Endothelial cell of umbilical vein (primary cell): ENCODE data around the gene IGSF9. TPM values are rescaled to one million over a fixed set of nuclear protein-coding genes. Genes with fewer than 3 reads are reported as not detected.

ENCODE experiments used
- BruUV-seq: library from RNA; stranded (reverse); fragments of 400-500 nt; replicated peaks from 2 replicates; lab custom pipeline; 2021; lab: Mats Ljungman, UMichigan
- CTCF ChIA-PET: fragments of 300-600, 350-600 bp; sonication (Branson Sonifier 250); formaldehyde crosslinking; loops from one replicate; lab custom pipeline; 2021; ENCODE audit warnings: antibody characterized with exemption, inconsistent platforms; lab: Charles Lee
- POLR2A ChIA-PET: fragments of 300-600, 350-600 bp; sonication (Branson Sonifier 250); formaldehyde crosslinking; loops from one replicate; lab custom pipeline; 2021; ENCODE audit warnings: antibody characterized with exemption, inconsistent platforms; lab: Charles Lee
- DNase-seq: peaks from one replicate; pipeline ENCODE4 v3.0.0-alpha.2; 2011; ENCODE audit warnings: low read depth, low spot score
- FAIRE-seq: peaks from 2 replicates; lab custom pipeline; 2011; peaks lifted over from hg19 to GRCh38; lab: Jason Lieb, UNC
- H2AFZ ChIP-seq: 2 replicates; pipeline ENCODE4 v1.6.0; 2012; ENCODE audit warnings: low read depth, low read length, control low read depth, inconsistent platforms
- H3K27ac ChIP-seq: 2 replicates; pipeline ENCODE4 v1.5.1; 2011; ENCODE audit warnings: low read depth, mild to moderate bottlenecking, control low read depth, low read length, moderate library complexity; ENCODE audit not compliant: insufficient read depth
- H3K27me3 ChIP-seq, 2 experiments: 2 replicates each; pipeline versions ENCODE4 v1.6.0 to v1.6.1; 2011; ENCODE audit warnings: low read length in 2 of 2, mixed read lengths in 1 of 2; ENCODE audit not compliant: control insufficient read depth in 2 of 2, insufficient read depth in 2 of 2
- H3K36me3 ChIP-seq, 2 experiments: 2 replicates in 1 of 2; 3 replicates in 1 of 2; pipeline ENCODE4 v1.5.1; 2011; ENCODE audit warnings: low read length in 2 of 2, mild to moderate bottlenecking in 1 of 2, moderate library complexity in 1 of 2; ENCODE audit not compliant: control insufficient read depth in 2 of 2, insufficient read depth in 2 of 2; ENCODE audit errors: extremely low read depth in 1 of 2
- H3K4me1 ChIP-seq: 3 replicates; pipeline ENCODE4 v1.5.1; 2011; ENCODE audit warnings: mild to moderate bottlenecking, low read length; ENCODE audit not compliant: control insufficient read depth, insufficient read depth; ENCODE audit errors: extremely low read depth
- H3K4me2 ChIP-seq: 2 replicates; pipeline ENCODE4 v1.6.1; 2011; ENCODE audit warnings: low read length, control low read depth, mixed read lengths; ENCODE audit not compliant: insufficient read depth
- H3K4me3 ChIP-seq, 3 experiments: fragments of 200-600 bp in 1 of 3; sonication (generic), shearing (Covaris generic) in 1 of 3; replicated peaks in 1 of 3; 2 replicates each; pipeline ENCODE4 v1.5.1; 2011 to 2016; ENCODE audit warnings: control low read depth in 3 of 3, low read length in 3 of 3, mild to moderate bottlenecking in 2 of 3, inconsistent platforms in 1 of 3, low read depth in 1 of 3, moderate library complexity in 1 of 3; ENCODE audit not compliant: insufficient read depth in 1 of 3
- H3K79me2 ChIP-seq: 2 replicates; pipeline ENCODE4 v1.6.0; 2012; ENCODE audit warnings: low read length, inconsistent platforms; ENCODE audit not compliant: control insufficient read depth, insufficient read depth
- H3K9ac ChIP-seq: replicated peaks from 2 replicates; pipeline ENCODE3; 2011; ENCODE audit warnings: low read length, control low read depth; ENCODE audit not compliant: insufficient read depth; ENCODE audit errors: extremely low read depth
- H3K9me1 ChIP-seq: replicated peaks from 3 replicates; pipeline ENCODE4 v1.6.0; 2011; ENCODE audit warnings: mild to moderate bottlenecking, low read length; ENCODE audit not compliant: control insufficient read depth, insufficient read depth; ENCODE audit errors: extremely low read depth
- H3K9me3 ChIP-seq: replicated peaks from 2 replicates; pipeline ENCODE4 v1.5.1; 2012; ENCODE audit warnings: low read length, inconsistent platforms; ENCODE audit not compliant: control insufficient read depth, insufficient read depth
- H4K20me1 ChIP-seq: replicated peaks from 2 replicates; pipeline ENCODE3; 2011; ENCODE audit warnings: mild to moderate bottlenecking, low read length; ENCODE audit not compliant: control insufficient read depth, insufficient read depth; ENCODE audit errors: extremely low read depth
- CTCF ChIP-seq, 2 donors: IDR thresholded peaks; 1 replicate in 1 of 2; 2 replicates in 1 of 2; pipeline ENCODE4 v1.5.1; 2011; ENCODE audit warnings: low read length in 2 of 2, mild to moderate bottlenecking in 2 of 2, moderate library complexity in 2 of 2, control low read depth in 1 of 2, inconsistent platforms in 1 of 2, low read depth in 1 of 2; ENCODE audit not compliant: insufficient read depth in 1 of 2; ENCODE audit errors: extremely low read depth in 1 of 2
- EZH2 ChIP-seq: IDR thresholded peaks from 2 replicates; pipeline ENCODE4 v1.6.1; 2012; ENCODE audit warnings: borderline replicate concordance, low read depth, mild to moderate bottlenecking, moderate library complexity, low read length, inconsistent platforms; ENCODE audit not compliant: severe bottlenecking
- GATA2 ChIP-seq: IDR thresholded peaks from 2 replicates; pipeline ENCODE4 v1.7.0; 2011; ENCODE audit warnings: low read depth, mild to moderate bottlenecking, moderate library complexity, mixed read lengths, low read length; ENCODE audit not compliant: insufficient read length, insufficient read depth
- JUN ChIP-seq: IDR thresholded peaks from 2 replicates; pipeline ENCODE4 v1.6.1; 2011; ENCODE audit warnings: borderline replicate concordance, low read depth; ENCODE audit not compliant: insufficient read length, insufficient read depth
- MYC ChIP-seq: IDR thresholded peaks from one replicate; pipeline ENCODE4 v1.6.1; 2011; ENCODE audit warnings: mild to moderate bottlenecking, low read depth, low read length
- POLR2AphosphoS5 ChIP-seq: IDR thresholded peaks from 2 replicates; pipeline ENCODE4 v1.6.1; 2012; ENCODE audit warnings: low read depth, mild to moderate bottlenecking, control low read depth, low read length, moderate library complexity; ENCODE audit not compliant: insufficient read depth
- dilution Hi-C: fragments of 300-500 bp; cut with MboI; formaldehyde crosslinking; loops from one replicate; pipeline ENCODE4 v1.15.0; 2019; ENCODE audit warnings: low sequenced_read_pairs; ENCODE audit not compliant: extremely low pct_ligation_motif_present
- intact Hi-C: fragments of 100-400 bp; cut with micrococcal nuclease; formaldehyde crosslinking; loops from one replicate; pipeline ENCODE4 v1.10.0; 2022
- polyA plus RNA-seq, 4 experiments: library from polyadenylated mRNA; depleted of rRNA in 3 of 4; stranded (reverse) in 3 of 4; unstranded in 1 of 4; fragments of >200 nt; gene quantifications; 2 replicates each; pipeline versions ENCODE4 v1.2.1 to v1.2.3, GENCODE V29; 2011 to 2012; ENCODE audit warnings: missing spikeins in 1 of 4
- total RNA-seq: library from RNA; stranded (reverse); gene quantifications from 2 replicates; pipeline ENCODE4 v1.2.3, GENCODE V29; 2021
- TF ChIP-seq, protein P1 (sequence below): IDR thresholded peaks from 2 replicates; pipeline ENCODE4 v1.6.1; 2011; ENCODE audit not compliant: insufficient read depth, insufficient read length

The IGSF9 gene
- total and polyA plus RNA-seq, 2 donors (not counting 3 experiments of a cell fraction or from before 2014, with no cell fraction given), result 0.15 TPM

DNA sequence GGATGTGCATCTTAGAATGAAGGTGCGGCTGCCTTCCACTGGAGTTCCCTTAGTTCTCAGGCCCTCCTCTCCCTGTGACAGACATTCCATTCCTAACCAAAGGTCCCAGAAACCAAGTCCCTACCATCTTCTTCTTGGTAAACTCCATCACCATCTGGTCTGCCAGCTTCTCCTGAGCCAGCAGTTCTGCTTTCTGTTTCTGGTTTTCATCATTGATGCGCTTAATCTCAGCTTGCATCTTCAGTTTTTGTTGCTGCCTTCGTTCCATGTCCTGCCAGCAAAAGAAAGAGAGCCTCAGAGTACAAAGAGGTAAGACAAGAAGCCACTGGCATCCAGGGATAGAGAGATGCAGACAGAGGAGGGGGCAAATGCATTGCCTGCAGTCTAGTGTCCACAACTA is 65.0 kb downstream of the IGSF9 start:
- Histone ChIP-seq H3K9me1 (no peaks in the 10 kb centered on the region), H3K4me2 (no peak overlapping the region), H3K27me3 (no peaks in the 10 kb centered on the region), H3K4me3 (no peak overlapping the region), H3K9ac (no peak overlapping the region), H2AFZ (no peak overlapping the region), H3K79me2 (no peaks in the 10 kb centered on the region), H3K4me1 (peaks cover 16% of the 10 kb centered on the region), H3K36me3 (no peaks in the 10 kb centered on the region), H3K9me3 (no peaks in the 10 kb centered on the region), H4K20me1 (no peaks in the 10 kb centered on the region), H3K27ac (no peak overlapping the region)
- CTCF ChIA-PET, result interaction anchor here (0.6 to 5.0 kb wide), 7 partner anchors 10 to 682 kb away, joined by 3 to 36 read pairs (median 4); partner anchors contain the start of gene VSIG8
- POLR2A ChIA-PET, result no interaction called here
- dilution Hi-C loops (no loop called here), intact Hi-C loops (no loop called here)
- TF ChIP-seq JUN (no peak), CTCF (IDR thresholded peaks at IDR 0.05; ENCODE audit: extremely low read depth in 1 of 2, insufficient read depth in 1 of 2, low read depth in 1 of 2, low read length in 2 of 2) (no peak), POLR2AphosphoS5 (no peak), MYC (no peak), EZH2 (no peak), GATA2 (no peak)
- TF ChIP-seq, protein P1, sequence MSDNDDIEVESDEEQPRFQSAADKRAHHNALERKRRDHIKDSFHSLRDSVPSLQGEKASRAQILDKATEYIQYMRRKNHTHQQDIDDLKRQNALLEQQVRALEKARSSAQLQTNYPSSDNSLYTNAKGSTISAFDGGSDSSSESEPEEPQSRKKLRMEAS, result no peak
- no TSS peak for BruUV-seq
- DNase-seq (no peak), FAIRE-seq (no peak)
